Neural cell (in vitro differentiated cells): ENCODE measurements around the gene DNMT3A. TPM values are rescaled to one million over a fixed set of nuclear protein-coding genes. Genes with fewer than 3 reads are reported as not detected.

ENCODE experiments used
- H2AFZ ChIP-seq: fragments of 200-600, 300-800 bp; sonication (generic), shearing (Covaris generic); 2 replicates; pipeline ENCODE4 v1.6.0; 2014; ENCODE audit warnings: low read depth, mild to moderate bottlenecking, antibody characterized with exemption, low read length, moderate library complexity
- H3F3A ChIP-seq: fragments of 200-600 bp; shearing (Covaris generic); 2 replicates; pipeline ENCODE4 v1.6.1; 2016; ENCODE audit warnings: mild to moderate bottlenecking, moderate library complexity, mixed read lengths, antibody characterized with exemption, low read length; ENCODE audit not compliant: insufficient read depth, poor library complexity, severe bottlenecking
- H3K27ac ChIP-seq: fragments of 200-600, 300-800 bp; sonication (generic), shearing (Covaris generic); 2 replicates; pipeline ENCODE4 v1.5.1; 2014; ENCODE audit warnings: mild to moderate bottlenecking, low read length, moderate library complexity
- H3K27me3 ChIP-seq: fragments of 300-800, 200-600 bp; sonication (generic), shearing (Covaris generic); 2 replicates; pipeline ENCODE4 v1.6.0; 2014; ENCODE audit warnings: mild to moderate bottlenecking, low read depth, low read length, moderate library complexity; ENCODE audit not compliant: insufficient read depth
- H3K36me3 ChIP-seq: fragments of 300-800, 200-600 bp; sonication (generic), shearing (Covaris generic); 2 replicates; pipeline ENCODE4 v1.5.1; 2014; ENCODE audit warnings: mild to moderate bottlenecking, antibody characterized with exemption, low read length, moderate library complexity; ENCODE audit not compliant: insufficient read depth
- H3K4me2 ChIP-seq: fragments of 300-800, 200-600 bp; sonication (generic), shearing (Covaris generic); 2 replicates; pipeline ENCODE4 v1.6.0; 2014; ENCODE audit warnings: mild to moderate bottlenecking, low read length
- H3K4me3 ChIP-seq: fragments of 300-800, 200-600 bp; sonication (generic), shearing (Covaris generic); 2 replicates; pipeline ENCODE4 v1.5.1; 2014; ENCODE audit warnings: mild to moderate bottlenecking, low read length, moderate library complexity
- H3K79me2 ChIP-seq: fragments of 200-600 bp; shearing (Covaris generic); replicated peaks from 2 replicates; pipeline ENCODE4 v1.6.0; 2014; ENCODE audit warnings: mild to moderate bottlenecking, low read length, moderate library complexity; ENCODE audit not compliant: insufficient read depth
- H3K9ac ChIP-seq: fragments of 300-800, 200-600 bp; sonication (generic), shearing (Covaris generic); 2 replicates; pipeline ENCODE4 v1.6.1; 2016; ENCODE audit warnings: mild to moderate bottlenecking, low read length, mixed read lengths
- H3K9me2 ChIP-seq: fragments of 200-600 bp; shearing (Covaris generic); 2 replicates; pipeline ENCODE4 v1.6.1; 2016; ENCODE audit warnings: mild to moderate bottlenecking, low read length, mixed read lengths; ENCODE audit not compliant: insufficient read depth
- H3K9me3 ChIP-seq: fragments of 200-600, 300-800 bp; sonication (generic), shearing (Covaris generic); 2 replicates; pipeline ENCODE4 v1.6.1; 2016; ENCODE audit warnings: mild to moderate bottlenecking, mixed run types, low read length, moderate library complexity, mixed read lengths
- H4K20me1 ChIP-seq: fragments of 200-600 bp; shearing (Covaris generic); 2 replicates; pipeline ENCODE4 v1.6.1; 2016; ENCODE audit warnings: mild to moderate bottlenecking, mixed run types; ENCODE audit not compliant: insufficient read depth
- CTCF ChIP-seq: fragments of 450-650 bp; IDR thresholded peaks from 2 replicates; pipeline ENCODE4 v1.5.1; 2014; ENCODE audit warnings: antibody characterized with exemption, mild to moderate bottlenecking, moderate library complexity; ENCODE audit not compliant: poor library complexity, severe bottlenecking
- EP300 ChIP-seq: fragments of 450-650 bp; conservative IDR thresholded peaks from 2 replicates; pipeline ENCODE4 v1.6.1; 2014; ENCODE audit warnings: antibody characterized with exemption, mild to moderate bottlenecking, moderate library complexity; ENCODE audit not compliant: poor library complexity, severe bottlenecking
- EZH2 ChIP-seq: fragments of 200-600, 300-800 bp; shearing (Covaris generic), sonication (generic); IDR thresholded peaks from 2 replicates; pipeline ENCODE4 v1.6.1; 2014; ENCODE audit warnings: antibody characterized with exemption, low read length, borderline replicate concordance, mild to moderate bottlenecking; ENCODE audit not compliant: insufficient read depth, poor library complexity, severe bottlenecking
- MXI1 ChIP-seq: fragments of 450-650 bp; conservative IDR thresholded peaks from 2 replicates; pipeline ENCODE4 v1.6.1; 2014; ENCODE audit warnings: antibody characterized with exemption, mild to moderate bottlenecking; ENCODE audit not compliant: poor library complexity, severe bottlenecking
- POLR2AphosphoS5 ChIP-seq: IDR thresholded peaks from 2 replicates; pipeline ENCODE4 v1.6.1; 2012
- RAD21 ChIP-seq: fragments of 450-650 bp; conservative IDR thresholded peaks from 2 replicates; pipeline ENCODE4 v1.6.1; 2014; ENCODE audit warnings: antibody characterized with exemption, mild to moderate bottlenecking, moderate library complexity
- REST ChIP-seq: IDR thresholded peaks from 2 replicates; pipeline ENCODE4 v1.6.1; 2012; ENCODE audit warnings: borderline replicate concordance
- SMC3 ChIP-seq: fragments of 450-650 bp; conservative IDR thresholded peaks from 2 replicates; pipeline ENCODE4 v1.6.1; 2014; ENCODE audit warnings: antibody characterized with exemption, mild to moderate bottlenecking, moderate library complexity; ENCODE audit not compliant: poor library complexity
- TAF1 ChIP-seq: IDR thresholded peaks from 2 replicates; pipeline ENCODE4 v1.6.1; 2012; ENCODE audit warnings: low read depth
- polyA plus RNA-seq: library from polyadenylated mRNA; depleted of rRNA; stranded (reverse); fragments of >200 nt; gene quantifications from 2 replicates; pipeline ENCODE4 v1.2.3, GENCODE V29; 2014

Gene DNMT3A
- polyA plus RNA-seq, 1 donor from 2014 or later = 33.0 TPM

- Histone ChIP-seq H3K79me2 (no peaks in the 10 kb centered on the region), H3K27ac (no peak overlapping the region), H2AFZ (no peak overlapping the region), H3K4me3 (no peak overlapping the region), H3K9me3 (no peaks in the 10 kb centered on the region), H3F3A (no peaks in the 10 kb centered on the region), H3K9me2 (no peaks in the 10 kb centered on the region), H3K36me3 (no peaks in the 10 kb centered on the region), H3K9ac (no peak overlapping the region), H3K27me3 (no peaks in the 10 kb centered on the region), H4K20me1 (no peaks in the 10 kb centered on the region), H3K4me2 (no peak overlapping the region)
- TF ChIP-seq MXI1 (no peak), EP300 (no peak), SMC3 (no peak), POLR2AphosphoS5 (no peak), TAF1 (no peak), EZH2 (no peak)
These were observed 14.4 kb upstream of the DNMT3A start for GRCh38 chr2:25356088-25356487.

GRCh38 chr2:25355270-25355669 is 13.5 kb upstream of the DNMT3A start:
- no peaks in the 10 kb centered on the region for H3F3A ChIP-seq
- H4K20me1 ChIP-seq = no peaks in the 10 kb centered on the region
- no peak overlapping the region for H3K27ac ChIP-seq
- no peaks in the 10 kb centered on the region for H3K36me3 ChIP-seq
- H3K27me3 ChIP-seq = no peaks in the 10 kb centered on the region
- H3K9me3 ChIP-seq = no peaks in the 10 kb centered on the region
- TF ChIP-seq SMC3 (no peak), RAD21 (no peak), POLR2AphosphoS5 (no peak), MXI1 (no peak), EP300 (no peak), TAF1 (no peak), EZH2 (no peak), REST (no peak), CTCF (no peak)
- no peak overlapping the region for H3K9ac ChIP-seq
- no peaks in the 10 kb centered on the region for H3K9me2 ChIP-seq
- H3K79me2 ChIP-seq = no peaks in the 10 kb centered on the region
- H2AFZ ChIP-seq = no peak overlapping the region
- no peak overlapping the region for H3K4me2 ChIP-seq
- no peak overlapping the region for H3K4me3 ChIP-seq
